Stimulated activated CD8-positive, alpha-beta memory T cell treated with anti-CD3 and anti-CD28 coated beads, Interleukin-15, amount 100 ng/mL, for 4 hours (primary cell): ENCODE data around the gene TUFT1.
A peak's percentile ranks its signal among the peaks of the same experiment; 100 is the strongest.

Experiments
- DNase-seq, 2 donors: peaks; one replicate each; pipeline ENCODE4 v3.0.0-alpha.2; 2020; ENCODE audit warnings: low read depth in 2 of 2

Gene TUFT1, protein sequence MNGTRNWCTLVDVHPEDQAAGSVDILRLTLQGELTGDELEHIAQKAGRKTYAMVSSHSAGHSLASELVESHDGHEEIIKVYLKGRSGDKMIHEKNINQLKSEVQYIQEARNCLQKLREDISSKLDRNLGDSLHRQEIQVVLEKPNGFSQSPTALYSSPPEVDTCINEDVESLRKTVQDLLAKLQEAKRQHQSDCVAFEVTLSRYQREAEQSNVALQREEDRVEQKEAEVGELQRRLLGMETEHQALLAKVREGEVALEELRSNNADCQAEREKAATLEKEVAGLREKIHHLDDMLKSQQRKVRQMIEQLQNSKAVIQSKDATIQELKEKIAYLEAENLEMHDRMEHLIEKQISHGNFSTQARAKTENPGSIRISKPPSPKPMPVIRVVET

DNA sequence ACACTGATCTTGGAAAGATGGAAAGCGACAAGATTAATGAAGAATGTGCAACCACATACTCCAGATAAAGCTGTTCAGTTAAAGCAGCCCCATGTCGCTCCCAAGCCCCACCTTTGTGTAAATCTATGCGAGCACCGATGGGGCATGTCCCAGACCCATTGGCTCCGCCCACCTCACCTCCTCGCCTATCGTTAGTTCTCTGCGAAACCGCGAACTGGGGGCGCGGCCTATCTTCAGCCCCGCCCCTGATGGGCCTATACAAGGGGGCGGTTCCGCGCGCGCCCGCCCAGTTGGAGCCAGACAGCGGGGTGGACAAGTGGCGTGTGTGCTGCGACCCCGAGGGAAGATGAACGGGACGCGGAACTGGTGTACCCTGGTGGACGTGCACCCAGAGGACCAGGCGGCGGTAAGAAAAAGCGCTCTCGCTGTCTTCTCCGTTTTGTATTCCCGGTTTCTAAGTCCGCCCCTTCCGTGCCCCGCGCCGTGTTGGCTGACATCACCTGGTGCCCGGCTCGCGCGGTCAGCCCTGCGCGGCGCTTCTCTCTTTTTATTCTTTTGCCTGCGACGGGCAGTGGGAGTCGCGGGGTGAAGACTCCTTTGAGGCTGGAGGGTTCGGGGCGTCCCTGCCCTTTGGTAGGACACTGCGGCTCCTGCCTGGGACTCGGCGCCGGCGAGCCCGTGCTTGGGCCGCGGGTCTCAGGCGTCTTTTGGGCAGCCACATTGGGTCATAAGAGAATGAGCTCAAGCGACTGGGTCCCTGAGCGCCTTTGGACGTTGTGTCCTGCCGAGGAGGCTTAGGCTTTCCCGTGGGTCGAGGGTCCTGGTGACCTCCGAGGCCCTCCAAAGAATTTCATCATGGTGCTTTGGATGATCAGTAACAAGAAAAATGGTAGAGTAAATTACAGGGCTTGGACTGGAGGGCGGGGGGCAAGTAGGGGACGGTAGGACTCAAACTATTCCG lies at the start of gene TUFT1:
Gene TUFT1, plus strand, starts transcription at position 289 of the 961 bp plus-strand sequence. Its CDS starts 58 bp downstream, at position 347.
- DNase-seq, result peak; percentile 80 to 86

DNA sequence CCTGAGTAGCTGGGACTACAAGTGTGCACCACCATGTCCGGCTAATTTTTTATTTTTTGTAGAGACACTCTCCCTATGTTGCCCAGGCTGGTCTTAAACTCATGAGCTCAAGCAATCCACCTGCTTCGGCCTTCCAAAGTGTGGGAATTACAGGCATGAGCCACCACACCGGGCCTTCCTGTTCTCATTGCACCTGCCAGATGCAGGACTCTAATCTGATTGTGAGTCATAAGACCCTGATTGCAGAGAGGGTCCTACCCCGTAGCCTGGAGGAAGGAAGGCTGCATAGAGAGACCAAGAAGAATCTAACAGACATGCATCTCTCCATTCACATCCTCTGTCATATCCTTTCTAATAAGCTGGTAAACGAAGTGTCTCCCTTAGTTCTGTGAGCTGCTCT lies 48.5 kb upstream of the TUFT1 start:
- no peak for DNase-seq

DNA sequence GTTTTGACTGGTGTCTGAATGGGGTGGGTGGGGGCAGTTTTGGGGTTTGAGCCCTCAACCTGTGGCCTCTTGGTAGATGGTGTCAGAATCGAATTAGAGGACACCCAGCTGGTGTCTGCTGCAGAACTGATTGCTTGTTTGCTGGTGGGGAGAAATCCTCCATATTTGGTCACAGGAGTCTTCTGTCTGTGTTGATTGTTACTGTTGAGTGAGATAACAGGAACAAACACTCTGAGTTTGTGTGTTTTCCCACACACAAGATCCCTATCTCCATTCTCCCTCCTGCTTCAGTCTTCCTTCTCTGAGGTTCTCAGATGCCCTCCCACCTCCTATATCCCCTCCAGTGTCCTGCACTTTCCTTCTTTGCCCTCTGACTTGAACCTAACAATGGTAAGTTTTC lies 48.0 kb upstream of the TUFT1 start:
- DNase-seq, result no peak

DNA sequence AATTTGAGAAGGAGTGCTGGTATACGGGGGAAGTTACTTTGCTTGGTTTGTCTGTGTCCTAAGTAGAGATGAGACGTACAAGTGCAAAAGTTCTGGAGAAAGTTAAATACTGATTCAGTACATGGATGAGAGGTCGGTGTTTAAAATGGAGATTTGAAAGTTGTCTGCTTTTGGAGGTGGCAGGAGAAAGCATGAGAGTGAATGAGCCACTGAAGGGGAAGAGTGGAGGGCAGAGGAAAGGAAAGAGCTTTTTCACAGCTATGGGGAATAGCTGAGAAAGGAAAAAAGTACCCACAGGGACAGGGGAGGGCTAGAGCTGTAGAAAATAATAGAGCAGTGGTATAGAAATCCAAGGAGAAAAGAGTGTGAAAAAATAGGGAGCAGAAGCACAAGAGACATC lies 47.1 kb upstream of the TUFT1 start:
- no peak for DNase-seq

DNA sequence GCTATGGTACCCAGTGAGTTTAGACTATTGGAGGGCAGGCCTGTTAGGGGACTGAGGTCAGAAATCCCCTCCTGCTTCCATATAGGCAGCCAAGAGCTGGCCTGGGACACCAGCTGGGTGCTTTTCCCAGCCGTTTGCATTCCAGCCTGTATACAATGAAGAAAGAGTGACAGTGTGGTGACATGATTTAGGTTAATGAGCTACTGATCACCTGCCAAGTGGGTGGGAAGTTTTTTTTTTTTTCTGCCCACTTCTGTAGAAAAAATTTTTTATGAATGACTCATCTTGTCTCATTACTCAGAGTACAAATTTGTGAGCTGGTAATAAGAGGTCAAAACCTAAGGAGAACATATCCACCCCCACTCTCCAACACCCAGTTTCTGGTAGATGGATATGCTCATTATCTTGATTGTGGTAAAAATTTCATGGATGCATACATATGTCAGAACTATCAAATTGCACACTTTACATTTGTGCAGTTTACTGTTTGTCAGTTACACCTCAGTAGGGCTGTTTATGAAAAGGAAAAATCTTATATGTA lies 45.3 kb upstream of the TUFT1 start:
- DNase-seq, result no peak

DNA sequence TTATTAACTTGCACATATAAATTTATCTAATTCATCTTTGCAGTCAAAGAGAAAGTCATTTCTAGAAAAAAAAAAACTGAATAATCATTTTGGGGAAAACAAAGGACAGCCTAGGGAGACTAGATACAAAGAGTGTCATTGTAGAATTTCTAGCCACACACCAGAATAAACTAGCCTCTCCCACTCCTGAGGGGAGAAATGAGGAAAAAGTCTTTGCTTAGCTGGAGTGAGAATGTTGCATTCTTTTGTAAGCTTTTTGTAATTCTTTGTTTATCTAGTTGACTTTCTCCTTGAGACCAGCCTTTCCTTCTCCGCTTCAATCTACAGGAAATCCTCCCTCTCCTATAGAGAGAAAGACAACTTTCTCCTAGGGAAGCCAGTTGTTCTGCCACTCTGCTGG lies 44.8 kb upstream of the TUFT1 start:
- DNase-seq, result no peak

DNA sequence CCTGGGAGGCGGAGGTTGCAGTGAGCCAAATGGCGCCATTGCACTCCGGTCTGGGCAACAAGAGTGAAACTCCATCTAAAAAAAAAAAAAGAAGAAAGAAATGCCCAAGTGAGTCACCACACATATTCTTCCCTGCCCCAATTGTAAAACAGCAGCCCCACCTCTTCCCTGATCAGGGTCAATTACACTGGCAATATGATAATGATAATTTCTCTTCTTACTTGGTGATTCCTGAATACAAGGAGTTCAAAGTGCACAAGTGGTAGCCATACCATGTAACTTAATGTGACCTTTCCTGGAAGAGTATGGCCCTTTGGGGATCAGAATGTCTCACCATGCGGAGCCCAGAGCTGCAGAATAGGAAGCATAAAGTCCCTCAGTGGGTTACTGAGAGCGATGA lies 40.7 kb upstream of the TUFT1 start:
- no peak for DNase-seq

DNA sequence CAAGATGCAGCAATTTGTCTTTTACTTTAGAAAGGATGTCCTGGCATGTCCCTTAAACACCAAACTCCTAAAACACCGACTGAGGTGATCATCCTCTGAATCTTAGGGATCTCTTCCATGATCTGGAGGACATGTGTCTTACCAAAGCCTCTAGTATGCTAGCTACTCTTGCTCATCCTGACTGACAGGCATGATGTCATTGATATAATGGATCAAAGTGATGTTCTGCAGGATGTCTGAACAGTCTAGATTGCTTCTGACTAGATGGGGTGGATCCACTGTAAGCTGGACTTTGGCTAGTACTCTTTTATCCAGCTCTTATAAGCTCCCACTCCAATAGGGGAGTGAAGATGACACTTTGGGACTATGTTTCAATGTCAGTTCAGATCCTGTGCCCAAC lies 40.2 kb upstream of the TUFT1 start:
- no peak for DNase-seq

DNA sequence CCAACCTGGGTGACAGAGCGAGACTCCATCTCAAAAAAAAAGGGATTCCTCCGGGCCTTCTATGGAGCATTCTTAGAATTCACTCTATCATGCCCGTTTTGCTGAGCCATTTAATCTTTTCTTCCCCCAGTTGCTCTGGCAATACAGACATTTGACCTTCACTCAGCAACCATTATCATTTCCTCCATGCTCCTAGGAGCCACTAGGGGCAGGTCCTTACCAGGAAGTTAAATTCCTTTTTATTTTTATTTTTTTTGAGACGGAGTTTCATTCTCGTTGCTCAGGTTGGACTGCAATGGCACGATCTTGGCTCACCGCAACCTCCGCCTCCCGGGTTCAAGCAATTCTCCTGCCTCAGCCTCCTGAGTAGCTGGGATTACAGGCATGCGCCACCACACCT lies 38.6 kb upstream of the TUFT1 start:
- DNase-seq, result no peak

DNA sequence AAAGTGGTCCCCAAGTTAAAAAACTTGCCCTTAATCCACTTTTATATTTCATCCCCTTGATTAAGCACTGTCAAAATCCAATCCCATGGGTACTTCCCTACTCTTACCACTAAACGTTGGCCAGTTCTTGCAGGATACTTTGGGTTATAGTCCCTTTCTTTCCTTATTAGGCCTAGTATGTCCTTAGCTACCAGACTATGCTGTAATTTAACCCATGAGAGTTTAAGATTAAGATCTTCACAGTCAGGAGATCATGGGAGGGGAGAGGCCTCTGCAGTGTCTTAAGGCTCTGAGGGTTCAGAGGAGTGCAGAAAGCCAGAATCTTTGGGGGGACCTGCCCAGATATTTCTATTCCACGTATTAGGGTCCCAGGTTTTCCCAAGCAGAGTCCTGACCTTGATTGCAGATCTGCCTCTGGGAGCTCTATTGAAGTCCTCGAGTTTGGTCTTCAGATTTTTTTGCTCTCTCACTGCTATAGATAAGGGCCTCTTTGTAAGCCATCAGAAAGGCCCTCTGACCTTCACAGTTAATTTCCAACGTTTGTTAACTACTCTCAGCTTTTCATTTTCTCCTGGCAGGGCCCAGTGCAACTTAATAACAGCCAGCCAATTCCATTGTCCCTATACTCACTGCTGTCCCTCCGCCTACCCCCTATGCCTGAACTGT lies 37.9 kb upstream of the TUFT1 start:
- no peak for DNase-seq

DNA sequence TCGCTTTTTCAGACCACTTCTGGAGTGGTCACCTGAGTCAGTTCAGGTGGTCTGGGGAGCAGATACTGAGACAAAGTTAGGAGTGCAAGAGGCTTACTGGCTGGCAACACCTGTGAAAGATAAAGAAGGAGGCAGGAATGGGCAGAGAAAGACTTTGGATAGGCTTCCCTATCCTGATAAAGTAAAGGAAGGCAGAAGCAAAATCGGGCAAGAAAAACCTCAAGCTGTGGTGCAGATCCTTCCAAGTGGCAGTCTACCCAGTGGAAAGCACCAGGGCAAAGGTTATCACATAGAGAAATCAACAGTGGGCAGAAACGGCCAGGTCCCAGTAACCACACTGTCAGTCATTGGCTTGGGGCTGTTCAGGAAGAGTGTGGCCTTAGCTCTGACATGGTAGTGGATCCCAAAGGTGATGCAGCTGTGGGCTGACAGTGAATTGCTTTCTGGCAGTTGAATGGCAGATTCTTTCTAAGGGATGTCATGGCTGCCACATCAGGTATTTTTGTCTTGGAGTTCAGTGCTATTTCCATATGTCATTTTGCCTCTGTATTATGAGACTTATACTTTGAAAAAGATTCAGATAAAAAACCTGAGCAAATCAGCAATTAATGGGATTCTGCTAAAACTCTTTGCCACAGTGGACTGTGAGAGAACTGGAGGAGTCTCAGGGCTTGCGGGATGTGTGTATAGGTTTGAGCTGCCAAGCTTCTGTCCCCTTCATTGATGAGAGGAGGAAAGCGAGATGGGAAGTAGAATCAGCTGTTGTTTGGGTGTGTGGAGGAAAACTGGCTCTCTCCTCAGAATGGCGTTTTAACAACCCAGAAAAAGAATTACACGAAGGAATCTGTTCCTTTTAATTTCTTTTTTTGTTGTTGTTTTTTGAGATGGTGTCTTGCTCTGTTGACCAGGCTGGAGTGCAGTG lies 37.0 kb upstream of the TUFT1 start:
- DNase-seq, result no peak

DNA sequence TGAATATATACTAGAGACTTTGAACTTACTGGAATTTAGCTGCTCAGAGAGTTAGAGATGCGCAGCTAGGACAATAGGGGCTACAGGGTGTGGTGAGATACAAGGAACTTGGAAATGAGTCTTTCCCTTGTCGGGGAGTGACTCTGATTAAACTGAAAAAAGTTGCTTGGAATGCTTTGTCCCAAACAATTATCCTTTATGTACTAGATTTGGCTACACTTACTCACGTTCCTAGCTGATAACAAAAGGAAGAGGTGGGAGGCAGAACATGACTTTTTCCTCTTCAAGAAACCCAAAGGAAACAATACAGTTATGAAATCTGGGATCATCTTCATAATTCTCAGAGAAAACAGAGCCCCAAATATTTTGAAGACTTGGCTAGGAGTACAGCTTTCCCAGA lies 35.9 kb upstream of the TUFT1 start:
- no peak for DNase-seq

DNA sequence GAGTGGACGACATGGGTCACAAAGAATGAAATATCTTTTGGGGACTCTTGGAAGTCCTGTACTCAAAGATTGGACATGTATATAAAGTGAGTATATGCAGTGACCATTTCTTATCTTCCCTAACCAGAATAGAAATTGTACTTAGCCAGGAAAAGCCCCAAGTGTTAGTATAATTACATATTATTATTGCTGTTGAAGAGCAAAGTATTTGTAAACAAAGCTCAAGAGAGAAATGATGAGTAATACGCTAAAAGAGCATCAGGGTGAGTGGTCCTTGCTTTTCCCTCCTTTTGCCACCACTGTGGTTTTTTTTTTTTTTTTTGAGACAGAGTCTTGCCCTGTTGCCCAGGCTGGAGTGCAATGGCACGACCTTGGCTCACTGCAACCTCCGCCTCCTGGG lies 35.4 kb upstream of the TUFT1 start:
- no peak for DNase-seq

DNA sequence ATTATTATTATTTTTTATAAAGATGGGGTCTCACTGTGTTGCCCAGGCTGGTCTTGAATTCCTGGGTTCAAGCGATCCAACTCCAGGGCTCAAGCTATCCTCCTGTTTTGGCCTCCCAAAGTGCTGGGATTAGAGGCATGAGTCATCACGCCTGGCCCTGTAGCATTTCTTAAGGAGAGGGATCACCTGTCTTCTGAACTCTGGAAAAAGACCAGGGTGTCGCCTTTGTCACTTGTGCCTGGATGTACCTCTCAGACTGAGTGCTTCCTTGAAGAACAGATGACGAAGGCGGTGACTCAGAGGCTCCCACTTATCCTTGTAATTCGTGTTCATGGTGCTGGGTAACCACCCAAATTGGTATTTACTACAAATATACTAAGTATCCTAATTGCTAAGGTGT lies 31.3 kb upstream of the TUFT1 start:
- DNase-seq, result no peak

DNA sequence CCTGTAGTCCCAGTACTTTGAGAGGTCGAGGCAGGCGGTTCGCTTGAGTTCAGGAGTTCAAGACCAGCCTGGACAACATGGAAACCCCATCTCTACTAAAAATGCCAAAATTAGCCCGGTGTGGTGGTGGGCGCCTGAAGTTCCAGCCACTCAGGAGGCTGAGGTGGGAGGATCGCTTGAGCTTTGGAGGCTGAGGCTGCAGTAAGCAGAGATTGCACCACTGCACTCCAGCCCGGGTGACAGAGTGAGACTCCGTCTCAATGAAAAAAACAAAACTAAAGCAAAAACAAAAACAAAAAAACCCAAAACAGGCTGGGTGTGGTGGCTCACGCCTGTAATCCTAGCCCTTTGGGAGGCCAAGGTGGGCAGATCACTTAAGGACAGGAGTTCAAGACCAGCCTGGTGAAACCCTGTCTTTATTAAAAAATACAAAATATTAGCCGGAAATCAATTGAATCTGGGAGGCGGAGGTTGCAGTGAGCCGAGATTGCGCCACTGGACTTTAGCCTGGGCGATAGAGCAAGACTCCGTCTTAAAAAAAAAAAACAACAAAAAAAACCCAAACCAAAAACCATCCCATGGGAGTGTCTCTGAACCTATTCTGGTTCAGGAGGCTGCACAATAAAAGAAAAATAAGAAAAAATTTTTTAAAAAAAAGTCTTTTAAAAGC lies 30.6 kb upstream of the TUFT1 start:
- DNase-seq, result no peak

DNA sequence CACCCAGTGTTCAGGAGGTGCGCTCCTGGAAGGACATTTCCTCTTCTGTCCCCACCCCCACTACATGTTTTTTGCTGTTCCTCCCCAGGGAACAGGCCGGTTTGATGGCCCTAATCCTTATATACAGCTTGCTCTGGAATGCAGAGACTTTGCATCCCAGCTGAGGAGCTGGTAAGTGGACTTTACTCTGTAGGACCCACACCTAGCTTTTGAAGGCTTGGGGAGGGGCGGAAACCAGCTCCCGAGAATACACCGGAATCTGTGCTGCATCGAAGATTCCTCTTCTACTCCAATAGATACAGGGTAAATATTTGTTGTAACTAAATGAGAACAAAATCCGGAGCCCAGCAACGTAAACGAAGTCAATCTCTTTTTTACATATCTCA lies 30.1 kb upstream of the TUFT1 start:
- no peak for DNase-seq

DNA sequence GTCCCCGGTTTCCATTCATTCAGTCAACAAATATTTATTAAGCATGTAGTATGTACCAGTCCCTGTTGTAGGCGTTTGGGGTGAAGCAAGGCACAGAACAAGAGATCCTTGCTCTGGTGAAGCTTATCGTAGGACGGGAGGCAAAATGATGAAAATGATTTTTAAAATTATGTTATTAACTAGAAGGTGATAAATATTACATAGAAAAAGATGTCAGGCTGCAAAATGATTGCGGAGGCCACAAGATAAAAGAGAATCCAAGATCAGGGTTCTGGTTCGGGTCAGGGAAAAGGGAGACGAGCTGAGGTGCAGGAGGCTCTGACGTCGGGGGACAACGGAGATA lies 29.5 kb upstream of the TUFT1 start:
- DNase-seq, result no peak

DNA sequence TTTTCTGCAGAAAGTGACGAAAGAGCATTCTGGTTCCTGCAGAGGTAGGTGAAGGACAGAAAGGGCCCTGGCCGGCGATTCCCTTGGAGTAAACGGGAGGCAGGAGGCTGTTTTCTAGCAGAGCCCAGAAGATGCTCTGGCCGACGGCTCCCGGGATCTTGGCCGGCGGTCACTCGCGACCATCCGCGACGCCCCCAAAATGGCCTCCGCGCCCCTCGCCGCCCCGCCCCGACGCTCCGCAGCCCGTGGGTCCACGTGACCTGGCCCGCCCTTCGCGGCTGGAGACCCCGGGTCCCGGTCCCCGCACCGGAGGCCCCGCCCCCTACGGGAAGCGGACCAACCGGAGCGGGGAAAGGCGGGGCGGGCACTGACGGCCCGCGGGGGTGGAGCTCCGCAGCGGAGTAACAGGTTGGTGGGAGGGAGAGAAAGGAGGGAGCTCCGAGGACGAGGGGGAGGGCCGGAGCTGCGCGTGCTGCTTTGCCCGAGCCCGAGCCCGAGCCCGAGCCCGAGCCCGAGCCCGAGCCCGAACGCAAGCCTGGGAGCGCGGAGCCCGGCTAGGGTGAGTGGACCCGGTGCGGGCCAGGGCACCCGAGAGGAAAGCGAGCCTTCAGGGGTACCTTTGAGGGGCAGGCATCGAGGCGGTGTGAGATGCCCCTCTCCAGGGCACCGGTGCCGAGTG lies 29.0 kb upstream of the TUFT1 start, which contains the start of gene CGN:
Gene CGN, plus strand, starts transcription at position 431 of the 679 bp plus-strand sequence. CDS start 7,133 bp downstream, outside the sequence.
- peak; percentile 69 to 72 for DNase-seq

DNA sequence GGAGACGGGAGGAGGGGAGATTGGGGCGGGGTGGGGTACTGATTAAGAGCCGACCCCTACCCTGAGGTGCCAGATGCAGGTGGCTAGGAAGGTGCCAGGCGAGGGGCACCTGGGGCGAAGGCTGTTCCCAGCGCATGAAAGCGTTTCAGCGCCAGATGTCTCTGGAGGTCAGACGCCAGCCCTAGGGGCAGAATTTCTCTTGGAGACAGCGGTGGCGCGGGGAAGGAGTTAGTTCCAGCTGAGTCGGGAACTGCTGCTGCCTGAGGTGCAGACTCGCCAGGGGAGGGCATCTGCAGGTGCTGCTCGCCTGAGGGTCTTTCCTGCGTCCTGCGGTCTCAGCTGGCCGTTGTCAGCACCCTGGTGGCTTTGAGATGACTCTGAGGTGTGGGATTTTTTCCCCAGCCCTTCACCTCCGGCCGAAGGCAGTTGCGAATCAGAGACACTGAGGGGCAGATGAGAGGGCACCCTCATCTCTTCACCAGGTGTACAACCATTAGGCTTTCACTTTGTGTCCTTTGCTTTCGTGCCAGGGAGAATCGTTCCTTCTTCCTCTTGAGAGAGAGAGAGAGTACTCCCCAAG lies 28.4 kb upstream of the TUFT1 start:
- no peak for DNase-seq
